ENCODE measurements around the gene TMEM259. TPM values are rescaled to one million over a fixed set of nuclear protein-coding genes. Genes with fewer than 3 reads are reported as not detected.
A peak's percentile ranks its signal among the peaks of the same experiment; 100 is the strongest.
"Not testable (repeated sequence)": the region's sequence is repeated elsewhere in the genome, so short reads cannot be mapped to it uniquely, and the experiment has no call there.

The TMEM259 gene
- total RNA-seq, 2 donors from 2014 or later: 110 to 144 TPM

- ATAC-seq (no peak), DNase-seq (peak; percentile 36)
- intact Hi-C loops (cut with DNase I): no loop called here
These were observed 21.1 kb upstream of the TMEM259 start for GRCh38 chr19:1041835-1042685.

GRCh38 chr19:1041272-1041834 is 20.4 kb upstream of the TMEM259 start:
- ATAC-seq: no peak
- intact Hi-C loops (cut with DNase I): no loop called here
- DNase-seq: no peak

GRCh38 chr19:1040476-1041271 is 19.8 kb upstream of the TMEM259 start:
- intact Hi-C loops (cut with DNase I): no loop called here
- peak; percentile 73 to 75 for ATAC-seq
- DNase-seq: peak; percentile 92

GRCh38 chr19:1039646-1040475 is 18.9 kb upstream of the TMEM259 start, which contains the start of gene ABCA7:
ABCA7 (plus strand) TSS chr19:1040107; CDS start chr19:1041362, 1,255 bp downstream.
- peak; percentile 94 to 96 for ATAC-seq
- intact Hi-C loops (cut with DNase I): no loop called here
- peak; percentile 98 for DNase-seq

GRCh38 chr19:1038978-1039645 is 18.2 kb upstream of the TMEM259 start:
- peak; percentile 29 for DNase-seq

GRCh38 chr19:1037621-1038064 is 16.7 kb upstream of the TMEM259 start:
- DNase-seq (peak; percentile 17), ATAC-seq (no peak)
- intact Hi-C loops (cut with DNase I): no loop called here

More at GRCh38 chr19:1038978-1039645, 18.2 kb upstream of the TMEM259 start:
- intact Hi-C loops (cut with DNase I): no loop called here
- ATAC-seq: no peak

GRCh38 chr19:1035998-1036621 is 15.2 kb upstream of the TMEM259 start:
- DNase-seq (peak; percentile 22), ATAC-seq (no peak)
- intact Hi-C loops (cut with DNase I): no loop called here

GRCh38 chr19:1032264-1032867 is 11.4 kb upstream of the TMEM259 start:
- no peak for DNase-seq
- intact Hi-C loops (cut with DNase I): no loop called here

GRCh38 chr19:1028062-1028926 is 7.4 kb upstream of the TMEM259 start:
- ATAC-seq: peak; percentile 54 to 59
- intact Hi-C loops (cut with DNase I): loop anchor here in 1 of 2 donors (5.0 kb wide), 1 partner anchor 74 kb away; the partner anchor contains the start of gene GPX4

More at GRCh38 chr19:1032264-1032867, 11.4 kb upstream of the TMEM259 start:
- ATAC-seq: no peak

GRCh38 chr19:1027650-1028061 is 6.7 kb upstream of the TMEM259 start:
- intact Hi-C loops (cut with DNase I): loop anchor here in 1 of 2 donors (5.0 kb wide), 1 partner anchor 75 kb away; the partner anchor contains the start of gene GPX4
- no peak for DNase-seq
- ATAC-seq: peak; percentile 4

More at GRCh38 chr19:1028062-1028926, 7.4 kb upstream of the TMEM259 start:
- DNase-seq: peak; percentile 77

- DNase-seq: no peak
- peak; percentile 6 to 7 for ATAC-seq
- intact Hi-C loops (cut with DNase I): loop anchor here in 1 of 2 donors (5.0 kb wide), 1 partner anchor 75 kb away; the partner anchor contains the start of gene GPX4
These were observed 6.1 kb upstream of the TMEM259 start for GRCh38 chr19:1026783-1027649.

GRCh38 chr19:1025960-1026782 is 5.2 kb upstream of the TMEM259 start, which contains the start of gene CNN2:
CNN2 (plus strand) TSS chr19:1026608; CDS start chr19:1026662, 54 bp downstream.
- DNase-seq (peak; percentile 87), ATAC-seq (peak; percentile 84 to 85)
- intact Hi-C loops (cut with DNase I): loop anchor here in 1 of 2 donors (5.0 kb wide), 1 partner anchor 76 kb away; the partner anchor contains the start of gene GPX4

- intact Hi-C loops (cut with DNase I): loop anchor here in 1 of 2 donors (5.0 kb wide), 1 partner anchor 77 kb away; the partner anchor contains the start of gene GPX4
- not testable (repeated sequence) for ATAC-seq, DNase-seq
These were observed 4.2 kb upstream of the TMEM259 start for GRCh38 chr19:1025080-1025479.

- ATAC-seq; intact Hi-C loops (cut with DNase I); DNase-seq: not testable (repeated sequence)
These were observed 2.9 kb upstream of the TMEM259 start for GRCh38 chr19:1023883-1024188.

Measured in left cardiac atrium (tissue), 4 donors.